Testis (tissue), 2 donors: Measurements from ENCODE around the gene HNRNPL.

Experiments used
- CTCF ChIP-seq, 3 experiments: fragments of 450-650 bp in 2 of 3; fragments of 200-600 bp in 1 of 3; sonication (generic) in 1 of 3; IDR thresholded peaks; one replicate each; pipeline ENCODE4 v1.5.1; 2016 to 2019; ENCODE audit warnings: antibody characterized with exemption in 3 of 3, mild to moderate bottlenecking in 2 of 3, moderate library complexity in 1 of 3
- POLR2A ChIP-seq: fragments of 450-650 bp; IDR thresholded peaks from one replicate; pipeline ENCODE4 v1.6.1; 2017; ENCODE audit warnings: antibody characterized with exemption, mild to moderate bottlenecking, moderate library complexity

- no peak for TF ChIP-seq CTCF (IDR thresholded peaks at IDR 0.05)
- TF ChIP-seq POLR2A = no peak
Observed at GRCh38 chr19:38793671-38794070, 56.1 kb downstream of the HNRNPL start.
